BLaER1 (cell line): Measurements from ENCODE around the gene JARID2.
A peak's percentile ranks its signal among the peaks of the same experiment; 100 is the strongest.

Experiments used
- H3K27ac ChIP-seq: shearing (Covaris generic); formaldehyde crosslinking; 2 replicates; pipeline ENCODE4 v1.8.1; 2022
- H3K27me3 ChIP-seq: shearing (Covaris generic); formaldehyde crosslinking; 2 replicates; pipeline ENCODE4 v1.8.1; 2022
- H3K36me3 ChIP-seq: shearing (Covaris generic); formaldehyde crosslinking; 2 replicates; pipeline ENCODE4 v1.8.1; 2022
- H3K4me1 ChIP-seq: shearing (Covaris generic); formaldehyde crosslinking; 2 replicates; pipeline ENCODE4 v1.8.1; 2022
- H3K4me2 ChIP-seq: shearing (Covaris generic); formaldehyde crosslinking; 2 replicates; pipeline ENCODE4 v1.8.1; 2022
- H3K4me3 ChIP-seq: shearing (Covaris generic); formaldehyde crosslinking; 2 replicates; pipeline ENCODE4 v1.8.1; 2022
- H3K9ac ChIP-seq: shearing (Covaris generic); formaldehyde crosslinking; 2 replicates; pipeline ENCODE4 v1.8.1; 2022
- H3K9me3 ChIP-seq: shearing (Covaris generic); formaldehyde crosslinking; 2 replicates; pipeline ENCODE4 v1.8.1; 2022
- H4K20me1 ChIP-seq: shearing (Covaris generic); formaldehyde crosslinking; 2 replicates; pipeline ENCODE4 v1.8.1; 2022
- Cebpa-rat ChIP-seq: shearing (Covaris generic); IDR thresholded peaks from 2 replicates; pipeline ENCODE4 v1.8.1; 2022

Gene JARID2

DNA sequence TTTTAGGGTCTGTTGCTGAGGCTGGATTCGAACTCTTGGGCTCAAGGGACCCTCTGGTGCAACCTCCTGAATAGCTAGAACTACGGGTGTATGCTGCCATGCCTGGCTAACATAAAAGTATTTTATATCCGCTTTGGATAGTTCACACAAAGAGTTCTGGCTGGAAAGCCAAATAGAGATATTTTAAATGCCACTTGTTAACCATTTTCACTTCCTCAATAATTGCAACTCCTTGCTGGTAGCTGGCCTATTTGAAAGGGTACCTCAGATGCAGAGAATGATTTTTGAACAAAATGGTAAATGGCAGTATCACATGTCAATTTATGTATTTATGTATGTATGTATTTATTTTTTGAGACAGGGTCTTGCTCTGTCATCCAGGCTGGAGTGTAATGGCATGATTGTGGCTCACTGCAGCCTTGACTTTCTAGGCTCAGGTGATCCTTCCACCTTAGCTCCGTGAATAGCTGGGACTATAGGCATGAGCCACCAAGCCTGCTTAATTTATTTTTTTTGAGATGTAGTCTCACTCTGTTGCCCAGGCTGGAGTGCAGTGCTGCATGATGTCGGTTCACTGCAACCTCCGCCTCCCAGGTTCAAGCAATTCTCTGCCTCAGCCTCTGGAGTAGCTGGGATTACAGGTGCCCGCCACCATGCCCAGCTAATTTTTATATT, 12.9 kb upstream of the JARID2 start:
- no peaks in the 10 kb centered on the region for H3K27me3 ChIP-seq
- no peak overlapping the region for H3K9ac ChIP-seq
- TF ChIP-seq Cebpa-rat: no peak
- peak overlapping the region; percentile 48 for H3K4me2 ChIP-seq
- no peaks in the 10 kb centered on the region for H3K36me3 ChIP-seq
- H3K4me3 ChIP-seq: no peak overlapping the region
- H3K27ac ChIP-seq: 0 out of 2 replicates have a peak overlapping the region, but pooled peaks have one; percentile 46
- H4K20me1 ChIP-seq: no peaks in the 10 kb centered on the region
- H3K4me1 ChIP-seq: peaks cover 64% of the 10 kb centered on the region
- H3K9me3 ChIP-seq: peaks cover 13% of the 10 kb centered on the region

DNA sequence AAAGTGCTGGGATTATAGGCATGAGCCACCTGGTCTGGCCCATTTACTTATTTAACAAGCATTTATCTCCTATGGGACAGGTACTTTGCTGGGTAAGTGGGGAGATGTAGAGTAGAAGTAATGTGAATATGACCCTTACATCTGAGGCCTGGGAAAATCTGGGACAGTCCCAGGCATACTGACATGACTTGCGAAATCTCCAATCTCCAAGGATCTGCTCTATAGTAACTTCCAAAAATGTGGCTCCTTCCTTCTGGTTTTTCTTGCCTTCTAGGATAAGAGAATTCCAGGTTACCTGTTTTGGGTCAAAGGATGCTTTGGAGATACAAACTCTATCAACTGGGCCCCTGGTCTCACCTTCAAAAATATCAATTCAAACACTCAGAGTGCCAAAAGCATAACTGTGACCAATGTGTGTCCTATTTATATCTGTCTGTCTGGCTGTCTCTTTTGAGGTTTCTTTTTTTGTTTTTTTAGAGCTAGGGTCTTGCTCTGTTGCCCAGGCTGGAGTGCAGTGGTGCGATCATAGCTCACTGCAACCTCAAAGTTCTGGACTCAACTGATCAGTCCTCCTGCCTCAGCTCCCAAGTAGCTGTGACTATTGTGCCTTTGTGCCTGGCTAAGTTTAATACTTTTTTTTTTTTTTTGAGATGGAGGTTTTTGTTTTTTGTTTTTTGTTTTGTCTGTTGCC, 11.7 kb upstream of the JARID2 start:
- Histone ChIP-seq H3K4me3 (no peak overlapping the region), H3K4me1 (peaks cover 61% of the 10 kb centered on the region), H3K9me3 (peaks cover 16% of the 10 kb centered on the region), H4K20me1 (no peaks in the 10 kb centered on the region), H3K9ac (no peak overlapping the region), H3K4me2 (peak overlapping the region; percentile 58), H3K27me3 (no peaks in the 10 kb centered on the region), H3K36me3 (no peaks in the 10 kb centered on the region), H3K27ac (peak overlapping the region; percentile 46; the same call in 1 of the 2 replicates)
- no peak for TF ChIP-seq Cebpa-rat

DNA sequence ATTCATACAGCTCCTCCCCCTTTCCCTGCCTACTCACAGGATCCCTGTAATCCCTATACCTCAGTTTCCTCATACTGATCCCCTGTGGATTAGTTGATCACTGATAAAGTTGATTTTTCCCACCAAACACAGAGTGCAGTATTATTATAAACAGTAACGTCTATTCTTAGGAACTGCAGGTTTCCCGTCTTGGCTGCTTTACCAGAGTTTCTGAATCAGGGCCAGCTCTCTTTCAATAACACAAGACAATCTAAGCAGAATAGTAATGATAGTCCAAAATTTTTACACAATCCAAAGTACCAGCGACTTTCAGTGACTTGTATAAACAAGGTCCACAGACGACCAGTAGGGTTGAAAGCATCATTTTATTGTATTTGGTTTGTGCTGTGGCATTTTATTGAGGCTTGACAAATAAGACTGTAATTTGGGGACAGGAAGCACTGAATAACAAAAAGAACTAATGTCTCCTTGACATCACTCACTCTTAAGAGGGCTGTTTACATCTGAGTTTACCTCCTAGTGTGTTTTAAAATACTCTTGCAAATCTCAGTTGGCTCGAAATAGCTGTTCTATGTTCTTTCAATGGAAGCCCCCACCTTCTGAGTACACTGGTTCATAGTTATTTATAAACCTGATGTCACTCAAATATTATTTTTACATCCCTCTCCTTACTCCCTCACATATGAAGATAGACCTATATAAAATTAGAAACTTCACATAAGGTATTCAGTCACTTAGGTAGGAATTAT, 6.1 kb upstream of the JARID2 start:
- Histone ChIP-seq H3K9me3 (peaks cover 16% of the 10 kb centered on the region), H3K27me3 (no peaks in the 10 kb centered on the region), H4K20me1 (no peaks in the 10 kb centered on the region), H3K36me3 (no peaks in the 10 kb centered on the region), H3K4me2 (peak overlapping the region; percentile 40), H3K4me3 (no peak overlapping the region), H3K4me1 (peaks cover 58% of the 10 kb centered on the region), H3K27ac (peak overlapping the region; percentile 48; the same call in 1 of the 2 replicates), H3K9ac (no peak overlapping the region)
- TF ChIP-seq Cebpa-rat: no peak

DNA sequence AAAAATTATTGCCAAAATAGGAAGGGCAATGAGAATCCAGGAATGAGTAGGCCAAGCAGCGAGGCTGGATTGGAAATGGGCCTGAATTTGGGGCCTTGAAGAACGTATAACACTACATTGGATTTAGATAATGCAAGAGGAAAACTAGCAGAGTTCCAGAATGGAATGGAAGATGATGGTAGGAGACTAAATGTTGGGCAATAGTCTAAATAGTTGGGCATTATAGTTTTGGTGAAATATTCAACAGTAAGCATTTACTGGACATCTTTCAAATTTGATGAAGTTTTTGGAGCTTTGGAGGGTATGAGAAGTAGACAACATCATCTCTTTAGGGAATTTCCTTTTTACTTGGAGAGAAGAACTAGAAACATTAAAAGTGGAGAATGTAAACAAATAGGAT, 3.4 kb upstream of the JARID2 start:
- no peak overlapping the region for H3K4me3 ChIP-seq
- no peak overlapping the region for H3K9ac ChIP-seq
- H3K4me1 ChIP-seq: peaks cover 37% of the 10 kb centered on the region
- H3K36me3 ChIP-seq: no peaks in the 10 kb centered on the region
- peaks cover 7% of the 10 kb centered on the region for H3K9me3 ChIP-seq
- no peak overlapping the region for H3K27ac ChIP-seq
- no peaks in the 10 kb centered on the region for H3K27me3 ChIP-seq
- peaks cover 15% of the 10 kb centered on the region for H4K20me1 ChIP-seq
- no peak for TF ChIP-seq Cebpa-rat
- H3K4me2 ChIP-seq: no peak overlapping the region

DNA sequence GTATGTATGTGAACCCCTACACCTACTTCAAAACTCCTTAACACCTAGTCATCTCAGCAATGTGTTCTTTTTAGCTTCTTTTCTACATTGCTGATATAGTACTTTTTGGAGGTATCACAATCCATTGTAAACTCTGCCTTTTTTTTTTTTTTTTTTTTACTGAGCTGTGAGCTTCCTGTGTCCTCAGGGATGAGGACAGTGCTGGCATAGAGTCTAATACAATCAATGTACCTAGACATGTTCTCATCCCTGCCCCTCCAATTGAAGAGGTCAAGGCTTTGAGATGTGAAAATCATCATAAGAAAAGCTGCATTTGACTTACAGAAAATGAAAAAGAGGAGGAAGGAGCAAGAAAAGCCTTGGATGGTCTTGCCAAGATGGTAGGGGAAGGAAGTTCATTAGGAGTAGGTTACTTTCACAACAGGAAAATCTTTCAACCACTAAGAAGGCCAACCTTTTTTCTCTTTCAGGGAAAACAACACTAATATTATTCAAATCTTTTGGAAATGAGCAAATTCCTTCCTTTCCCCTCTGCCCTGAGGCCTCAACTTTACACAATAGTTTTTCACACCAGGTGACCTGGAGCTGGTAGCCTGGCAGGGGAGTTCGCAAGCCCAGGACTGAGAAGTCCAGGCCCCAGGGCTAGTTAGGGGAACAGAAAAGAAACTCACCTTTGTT, 2.8 kb upstream of the JARID2 start:
- no peak overlapping the region for H3K4me3 ChIP-seq
- H3K9me3 ChIP-seq: 0 out of 2 replicates have a peak, but pooled peaks cover 2% of the 10 kb centered on the region
- H3K4me2 ChIP-seq: peak overlapping the region; percentile 93
- no peak overlapping the region for H3K9ac ChIP-seq
- H3K27me3 ChIP-seq: no peaks in the 10 kb centered on the region
- H3K27ac ChIP-seq: no peak overlapping the region
- peaks cover 19% of the 10 kb centered on the region for H4K20me1 ChIP-seq
- H3K36me3 ChIP-seq: no peaks in the 10 kb centered on the region
- no peak for TF ChIP-seq Cebpa-rat
- H3K4me1 ChIP-seq: peaks cover 37% of the 10 kb centered on the region

DNA sequence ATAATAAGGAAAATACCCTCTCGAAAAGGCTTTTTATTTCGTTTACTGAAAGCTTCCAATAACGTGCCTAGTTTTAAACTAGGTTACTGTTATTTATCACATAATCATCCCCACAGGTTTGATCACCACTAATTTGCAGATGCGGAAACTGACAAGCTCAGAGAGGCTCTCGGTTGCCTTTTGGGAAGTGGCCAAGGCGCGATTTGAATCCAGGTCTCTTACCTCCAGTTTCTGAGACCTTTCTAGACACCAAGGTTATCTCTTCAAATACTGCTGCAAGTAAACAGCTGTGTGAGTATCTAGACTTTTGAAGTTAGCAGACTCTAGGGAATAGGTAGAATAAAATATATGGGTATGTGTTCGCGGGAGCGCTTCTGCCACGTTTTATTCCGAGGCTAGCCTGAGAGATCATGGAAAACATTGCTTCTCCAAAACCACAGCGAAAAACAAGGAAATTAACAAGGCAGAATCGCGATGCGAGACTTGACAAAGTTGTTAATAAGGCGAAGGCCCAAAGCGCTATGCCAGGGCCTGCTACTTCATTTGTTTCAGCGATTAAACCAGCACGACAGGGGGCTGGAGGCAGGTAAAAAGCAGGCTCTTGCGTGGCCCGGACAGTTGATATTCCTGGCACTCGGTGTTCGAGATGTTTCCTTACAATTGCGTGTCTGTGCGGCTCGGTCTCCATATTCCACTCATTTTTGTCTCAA, 1.8 kb upstream of the JARID2 start:
- Histone ChIP-seq H3K27ac (peak overlapping the region; percentile 89), H4K20me1 (peaks cover 23% of the 10 kb centered on the region), H3K36me3 (no peaks in the 10 kb centered on the region), H3K9me3 (no peaks in the 10 kb centered on the region), H3K4me2 (peak overlapping the region; percentile 93), H3K4me3 (peak overlapping the region; percentile 86), H3K4me1 (peaks cover 38% of the 10 kb centered on the region), H3K9ac (peak overlapping the region; percentile 85), H3K27me3 (no peaks in the 10 kb centered on the region)
- TF ChIP-seq Cebpa-rat: no peak

DNA sequence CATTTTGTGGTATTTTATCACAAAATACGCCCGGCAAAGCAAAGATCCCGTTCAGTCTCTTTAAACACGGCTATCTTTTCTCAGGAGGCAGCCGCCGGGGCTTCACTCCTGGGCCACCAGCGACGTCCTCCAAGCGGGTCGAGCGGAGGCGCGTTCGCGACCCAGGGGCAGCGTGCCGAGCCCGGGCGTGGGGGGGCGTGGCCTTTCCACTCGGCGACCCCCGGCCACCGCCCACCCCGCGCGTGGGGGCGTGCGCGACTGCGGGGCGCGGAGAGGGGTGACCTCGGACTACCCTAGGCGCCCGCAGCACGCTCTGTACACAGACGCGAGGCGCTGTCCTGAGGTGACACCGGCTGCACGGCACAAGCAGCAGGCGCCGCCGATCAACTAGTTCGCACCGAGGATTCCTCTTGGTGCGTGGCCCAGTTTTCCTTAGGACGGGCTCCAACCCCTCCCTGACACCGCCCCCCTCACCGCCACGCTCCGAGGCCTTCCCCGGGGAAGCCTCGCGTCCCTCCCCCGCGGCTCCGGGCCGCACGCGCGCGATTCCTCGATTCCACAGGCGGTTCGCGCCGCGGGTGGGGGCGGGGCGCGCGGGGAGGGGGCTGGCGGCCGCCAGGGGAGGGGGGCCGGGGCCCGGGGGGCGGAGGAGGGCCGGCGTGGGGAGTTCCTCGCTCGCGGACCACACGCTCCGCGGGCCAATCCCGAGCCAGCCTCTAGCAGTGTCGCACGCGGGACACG, 1.1 kb upstream of the JARID2 start:
- H3K27me3 ChIP-seq: no peaks in the 10 kb centered on the region
- peak overlapping the region; percentile 93 for H3K4me2 ChIP-seq
- H3K4me1 ChIP-seq: peaks cover 38% of the 10 kb centered on the region
- H3K4me3 ChIP-seq: peak overlapping the region; percentile 86
- H3K36me3 ChIP-seq: no peaks in the 10 kb centered on the region
- H3K27ac ChIP-seq: peak overlapping the region; percentile 89
- peak overlapping the region; percentile 85 for H3K9ac ChIP-seq
- TF ChIP-seq Cebpa-rat: no peak
- no peaks in the 10 kb centered on the region for H3K9me3 ChIP-seq
- peaks cover 30% of the 10 kb centered on the region for H4K20me1 ChIP-seq

DNA sequence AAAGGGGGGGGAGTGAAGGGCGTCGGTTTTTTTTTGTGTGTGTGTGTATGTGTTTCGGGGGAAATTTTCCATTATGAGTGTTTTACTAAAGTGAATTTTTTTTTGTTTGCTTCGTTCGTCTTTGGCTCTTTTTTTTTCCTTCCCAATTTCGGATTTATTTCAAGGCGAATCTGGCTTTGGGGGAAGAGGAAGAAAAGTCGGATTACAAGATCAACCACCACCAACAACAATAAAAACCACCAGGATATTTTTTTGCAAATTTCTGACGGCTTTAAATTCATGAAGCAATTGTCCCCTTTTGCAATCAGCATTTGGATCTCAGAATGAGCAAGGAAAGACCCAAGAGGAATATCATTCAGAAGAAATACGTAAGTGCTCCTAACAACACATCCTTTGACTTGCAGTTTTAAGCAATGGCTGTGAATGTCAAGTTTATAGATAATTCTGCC, 372 bp downstream of the JARID2 start:
- Histone ChIP-seq H3K27ac (peak overlapping the region; percentile 89), H3K9ac (peak overlapping the region; percentile 88), H4K20me1 (peaks cover 45% of the 10 kb centered on the region), H3K4me2 (peak overlapping the region; percentile 60), H3K9me3 (no peaks in the 10 kb centered on the region), H3K4me3 (peak overlapping the region; percentile 86), H3K27me3 (no peaks in the 10 kb centered on the region), H3K4me1 (peaks cover 45% of the 10 kb centered on the region), H3K36me3 (no peaks in the 10 kb centered on the region)
- TF ChIP-seq Cebpa-rat: no peak
